Activated CD4-positive, alpha-beta T cell treated with anti-CD3 and anti-CD28 coated beads for 4 hours (primary cell): ENCODE results near the gene MTA3.

Experiments
- DNase-seq, 2 donors: peaks; one replicate each; pipeline ENCODE4 v3.0.0-alpha.2; 2020

MTA3 gene

GRCh38 chr2:42742740-42743658 is 174.6 kb downstream of the MTA3 start:
- DNase-seq, result no peak

- DNase-seq, result no peak
Observed at GRCh38 chr2:42743659-42743990, 175.2 kb downstream of the MTA3 start.

GRCh38 chr2:42744545-42745082 is 176.2 kb downstream of the MTA3 start:
- DNase-seq, result no peak

GRCh38 chr2:42747422-42747821 is 179.0 kb downstream of the MTA3 start:
- no peak for DNase-seq

GRCh38 chr2:42748840-42749239 is 180.4 kb downstream of the MTA3 start:
- no peak for DNase-seq

- no peak for DNase-seq
Observed at GRCh38 chr2:42752314-42752713, 183.9 kb downstream of the MTA3 start.

GRCh38 chr2:42752816-42753813 is 184.7 kb downstream of the MTA3 start:
- DNase-seq, result no peak

GRCh38 chr2:42754021-42754775 is 185.8 kb downstream of the MTA3 start:
- no peak for DNase-seq

GRCh38 chr2:42754776-42755140 is 186.3 kb downstream of the MTA3 start:
- DNase-seq, result no peak

GRCh38 chr2:42755191-42755880 is 186.9 kb downstream of the MTA3 start:
- DNase-seq, result no peak

- DNase-seq, result no peak
Observed at GRCh38 chr2:42756150-42756775, 187.8 kb downstream of the MTA3 start.

GRCh38 chr2:42756966-42757513 is 188.6 kb downstream of the MTA3 start:
- DNase-seq, result no peak

- no peak for DNase-seq
Observed at GRCh38 chr2:42757981-42758740, 189.7 kb downstream of the MTA3 start.

GRCh38 chr2:42758751-42759150 is 190.3 kb downstream of the MTA3 start:
- DNase-seq, result no peak

- no peak for DNase-seq
Observed at GRCh38 chr2:42761554-42761953, 193.1 kb downstream of the MTA3 start.

- DNase-seq, result no peak
Observed at GRCh38 chr2:42762155-42762554, 193.7 kb downstream of the MTA3 start.

GRCh38 chr2:42762823-42763804 is 194.7 kb downstream of the MTA3 start:
- DNase-seq, result no peak

GRCh38 chr2:42764096-42764495 is 195.7 kb downstream of the MTA3 start, which contains the start of gene OXER1:
OXER1 (minus strand) TSS chr2:42764135; CDS start chr2:42764062, 73 bp downstream.
- DNase-seq, result no peak

GRCh38 chr2:42764901-42765300 is 196.5 kb downstream of the MTA3 start:
- no peak for DNase-seq
